ENCODE measurements around the gene NCAN. TPM values are rescaled to one million over a fixed set of nuclear protein-coding genes. Genes with fewer than 3 reads are reported as not detected.
"Not testable (repeated sequence)": the region's sequence is repeated elsewhere in the genome, so short reads cannot be mapped to it uniquely, and the experiment has no call there.

Gene NCAN
- total and polyA plus RNA-seq, 9 donors = 0.07 to 0.27 (median 0.11) TPM

DNA sequence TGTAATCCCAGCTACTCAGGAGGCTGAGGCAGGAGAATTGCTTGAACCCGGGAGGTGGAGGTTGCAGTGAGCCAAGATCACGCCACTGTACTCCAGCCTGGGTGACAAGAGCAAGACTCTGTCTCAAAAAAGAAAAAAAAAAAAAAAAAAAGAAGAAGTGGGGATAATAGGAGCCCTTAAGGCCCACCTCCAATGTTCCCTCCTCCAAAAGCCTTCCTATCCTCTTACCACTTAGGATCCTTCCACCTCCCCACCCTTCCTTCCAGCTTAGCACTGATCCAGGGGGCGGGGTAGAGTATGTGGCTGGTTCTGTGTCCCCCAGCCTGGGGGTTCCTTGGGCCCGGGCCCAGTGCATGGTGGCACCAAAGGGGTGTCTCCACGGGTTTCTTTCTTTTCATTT, 38.5 kb upstream of the NCAN start:
- Histone ChIP-seq H3K4me1 (ENCODE audit: control insufficient read depth, insufficient read depth, low read length) (peaks cover 33% of the 10 kb centered on the region), H3K36me3 (ENCODE audit: control insufficient read depth, insufficient read depth, low read length) (peaks cover 11% of the 10 kb centered on the region)
- not testable (repeated sequence) for DNase-seq; H3K27me3 ChIP-seq (ENCODE audit: control insufficient read depth, insufficient read depth, low read length); H3K4me3 ChIP-seq (ENCODE audit: low read length); H3K9me3 ChIP-seq (replicated peaks; ENCODE audit: control insufficient read depth, low read depth, low read length); H3K27ac ChIP-seq (ENCODE audit: low read length)
- WGBS (ENCODE audit: insufficient coverage) = 67% methylated on average over 1 of the region's 5 CpGs

DNA sequence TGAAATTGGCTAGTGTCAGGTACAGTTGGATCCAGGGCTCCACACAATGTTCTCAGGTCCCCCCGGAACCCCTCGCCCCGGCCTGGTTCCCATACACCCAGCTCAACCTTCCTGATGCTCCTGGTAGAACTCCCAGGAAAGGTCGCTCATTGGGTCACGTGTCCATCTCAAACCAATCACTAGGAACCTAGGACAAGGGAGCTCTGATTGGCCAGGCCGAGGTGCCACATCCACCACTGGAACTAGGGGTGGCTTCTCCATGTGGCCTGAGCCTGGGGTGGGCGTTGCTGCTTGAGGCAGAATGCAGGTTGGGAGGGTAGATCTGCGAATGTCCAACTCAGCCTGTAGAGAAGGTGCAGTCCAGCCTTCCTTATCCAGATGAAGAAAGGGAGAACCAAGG, 34.8 kb upstream of the NCAN start:
- DNase-seq = no peak
- H3K4me1 ChIP-seq (ENCODE audit: control insufficient read depth, insufficient read depth, low read length) = peaks cover 9% of the 10 kb centered on the region
- 80% methylated on average over 2 of the region's 8 CpGs for whole genome bisulfite sequencing (ENCODE audit: insufficient coverage)
- peaks cover 6% of the 10 kb centered on the region for H3K9me3 ChIP-seq (replicated peaks; ENCODE audit: control insufficient read depth, low read depth, low read length)
- H3K36me3 ChIP-seq (ENCODE audit: control insufficient read depth, insufficient read depth, low read length) = peaks cover 37% of the 10 kb centered on the region
- H3K4me3 ChIP-seq (ENCODE audit: low read length) = no peak overlapping the region
- no peak overlapping the region for H3K27ac ChIP-seq (ENCODE audit: low read length)
- H3K27me3 ChIP-seq (ENCODE audit: control insufficient read depth, insufficient read depth, low read length) = no peaks in the 10 kb centered on the region

DNA sequence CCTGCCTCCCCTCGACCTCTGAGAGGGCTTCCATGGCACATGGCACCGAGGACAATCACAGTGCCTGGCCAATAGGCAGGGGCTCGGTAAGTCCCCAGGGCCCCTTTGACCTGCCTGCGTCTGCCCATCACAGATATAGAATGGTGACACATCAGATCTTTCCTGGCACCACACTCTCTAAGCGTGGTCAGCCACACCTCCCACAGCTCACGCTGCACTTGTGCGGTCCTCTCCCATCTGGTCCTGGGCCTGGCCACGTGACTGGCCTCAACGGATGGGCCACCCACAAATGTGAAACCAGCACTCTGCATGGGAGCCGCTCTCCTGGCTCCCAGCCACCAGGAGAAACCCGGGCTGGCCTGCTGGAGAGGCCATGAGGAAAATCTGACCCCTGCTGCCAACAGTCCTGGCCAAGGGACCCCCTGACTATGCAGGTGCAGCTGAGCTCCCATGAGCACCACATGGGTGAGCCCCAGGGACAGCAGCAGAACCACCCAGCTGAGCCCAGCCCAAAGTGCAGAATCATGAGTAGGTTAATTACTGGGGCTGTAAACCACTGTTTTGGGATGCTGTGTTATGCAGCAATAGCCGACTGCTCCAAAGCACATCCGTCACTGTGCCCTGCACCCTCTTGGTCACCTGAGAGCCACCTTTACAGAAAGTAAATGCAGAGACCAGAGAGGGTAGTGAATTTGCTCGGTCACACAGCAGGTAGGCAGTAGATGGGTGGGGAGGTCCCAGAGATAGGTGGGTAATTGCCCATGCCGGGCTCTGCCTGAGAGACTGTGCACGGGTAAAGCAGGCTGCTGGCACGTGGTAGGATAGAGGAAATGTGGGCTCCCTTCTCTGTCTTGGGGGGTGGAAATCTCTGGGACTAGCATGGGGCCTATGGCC, 32.0 kb upstream of the NCAN start:
- no peak overlapping the region for H3K27ac ChIP-seq (ENCODE audit: low read length)
- H3K4me3 ChIP-seq (ENCODE audit: low read length) = no peak overlapping the region
- no peak for DNase-seq
- H3K4me1 ChIP-seq (ENCODE audit: control insufficient read depth, insufficient read depth, low read length) = peaks cover 2% of the 10 kb centered on the region
- H3K9me3 ChIP-seq (replicated peaks; ENCODE audit: control insufficient read depth, low read depth, low read length) = peaks cover 6% of the 10 kb centered on the region
- H3K36me3 ChIP-seq (ENCODE audit: control insufficient read depth, insufficient read depth, low read length) = peaks cover 43% of the 10 kb centered on the region
- H3K27me3 ChIP-seq (ENCODE audit: control insufficient read depth, insufficient read depth, low read length) = no peaks in the 10 kb centered on the region
- WGBS (ENCODE audit: insufficient coverage) = 82% methylated on average over 15 of the region's 17 CpGs

DNA sequence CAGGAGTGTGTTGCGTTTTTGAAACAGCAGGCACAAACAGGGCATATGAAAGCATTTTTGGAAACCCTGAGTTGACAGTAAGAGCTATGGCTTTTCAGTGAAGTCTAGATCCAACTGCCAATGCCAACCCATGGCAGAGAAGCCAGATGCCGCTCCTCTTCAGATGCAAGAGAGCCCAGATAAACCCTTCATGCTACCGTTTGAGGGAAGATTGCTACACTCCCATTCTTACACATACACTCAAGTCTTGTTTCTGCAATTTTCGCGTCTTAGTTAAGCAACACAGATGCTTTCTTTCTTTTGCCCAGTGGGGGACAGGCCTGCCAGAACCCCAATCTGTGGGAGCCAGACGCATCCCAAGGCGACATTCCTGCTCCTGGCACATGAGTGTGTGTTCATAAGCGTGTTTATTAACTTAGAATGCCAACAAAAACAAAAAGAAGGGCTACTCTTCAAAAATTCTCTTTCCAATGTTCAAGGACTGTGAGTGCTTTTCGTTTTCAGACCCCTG, 30.2 kb upstream of the NCAN start:
- Histone ChIP-seq H3K4me1 (ENCODE audit: control insufficient read depth, insufficient read depth, low read length) (no peaks in the 10 kb centered on the region), H3K36me3 (ENCODE audit: control insufficient read depth, insufficient read depth, low read length) (peaks cover 53% of the 10 kb centered on the region), H3K27ac (ENCODE audit: low read length) (no peak overlapping the region), H3K4me3 (ENCODE audit: low read length) (no peak overlapping the region), H3K9me3 (replicated peaks; ENCODE audit: control insufficient read depth, low read depth, low read length) (peaks cover 6% of the 10 kb centered on the region), H3K27me3 (ENCODE audit: control insufficient read depth, insufficient read depth, low read length) (no peaks in the 10 kb centered on the region)
- 93% methylated on average over 6 of the region's 9 CpGs for WGBS (ENCODE audit: insufficient coverage)
- no peak for DNase-seq

DNA sequence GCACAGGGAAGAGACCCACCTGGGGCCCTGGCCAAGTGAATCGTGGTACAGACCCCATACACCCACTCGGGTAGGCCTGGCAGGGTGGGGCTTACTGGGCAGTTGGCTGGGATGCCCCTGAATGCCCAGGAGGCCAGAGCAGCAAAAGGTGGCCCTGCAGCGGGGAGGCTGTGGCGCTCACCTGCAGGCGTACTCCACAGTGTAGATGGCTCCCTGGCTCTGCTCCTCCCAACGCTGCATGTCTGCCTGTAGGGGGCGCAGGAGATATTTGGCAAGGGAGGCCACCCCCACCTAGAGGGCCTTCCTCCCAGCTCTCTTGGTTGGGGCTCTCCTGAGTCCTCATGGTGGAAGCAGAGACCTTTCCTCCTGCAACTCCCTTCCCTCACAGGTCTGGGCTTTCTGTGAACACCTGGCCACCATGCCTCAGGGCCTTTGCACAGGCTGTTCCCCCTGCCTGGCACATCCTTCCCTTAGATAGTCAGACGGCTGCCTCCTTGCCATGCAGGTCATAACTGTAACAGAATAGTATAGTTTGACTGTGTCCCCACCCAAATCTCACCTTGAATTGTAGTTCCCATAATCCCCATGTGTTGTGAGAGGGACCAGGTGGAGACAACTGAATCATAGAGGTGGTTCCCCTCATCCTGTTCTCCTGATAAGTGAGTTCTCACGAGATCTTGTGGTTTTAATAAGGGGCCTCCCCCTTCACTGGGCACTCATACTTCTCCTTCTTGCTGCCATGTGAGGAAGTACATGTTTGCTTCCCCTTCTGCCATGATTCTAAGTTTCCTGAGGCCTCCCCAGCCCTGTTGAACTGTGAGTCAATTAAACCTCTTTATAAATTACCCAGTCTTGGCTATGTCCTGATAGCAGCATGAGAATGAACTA, 25.7 kb upstream of the NCAN start:
- DNase-seq = no peak
- H3K4me1 ChIP-seq (ENCODE audit: control insufficient read depth, insufficient read depth, low read length) = peaks cover 11% of the 10 kb centered on the region
- peaks cover 30% of the 10 kb centered on the region for H3K36me3 ChIP-seq (ENCODE audit: control insufficient read depth, insufficient read depth, low read length)
- H3K9me3 ChIP-seq (replicated peaks; ENCODE audit: control insufficient read depth, low read depth, low read length) = no peaks in the 10 kb centered on the region
- H3K4me3 ChIP-seq (ENCODE audit: low read length) = no peak overlapping the region
- no peak overlapping the region for H3K27ac ChIP-seq (ENCODE audit: low read length)
- 73% methylated on average over 5 of the region's 9 CpGs for WGBS (ENCODE audit: insufficient coverage)
- H3K27me3 ChIP-seq (ENCODE audit: control insufficient read depth, insufficient read depth, low read length) = no peaks in the 10 kb centered on the region

DNA sequence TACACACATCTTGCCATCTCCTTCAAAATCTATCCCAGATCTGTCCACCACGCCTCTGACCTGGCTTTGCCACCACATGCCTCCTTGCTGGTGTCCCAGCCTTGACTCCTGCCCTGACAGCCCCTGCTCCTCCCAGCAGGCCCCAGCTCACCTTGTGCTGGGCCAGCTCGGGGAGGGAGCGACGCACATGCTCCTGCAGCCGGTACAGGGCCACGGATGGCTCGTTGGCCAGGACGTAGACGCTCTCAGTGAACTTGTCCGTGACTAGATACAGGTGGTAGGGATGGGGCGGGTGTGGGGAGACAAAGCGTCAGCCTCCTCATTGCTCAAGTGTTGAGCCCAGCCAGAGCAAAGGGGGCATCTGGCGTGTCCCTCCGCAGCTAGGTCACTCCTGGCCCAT, 25.0 kb upstream of the NCAN start:
- no peak overlapping the region for H3K27ac ChIP-seq (ENCODE audit: low read length)
- peaks cover 15% of the 10 kb centered on the region for H3K4me1 ChIP-seq (ENCODE audit: control insufficient read depth, insufficient read depth, low read length)
- no peak for DNase-seq
- peaks cover 23% of the 10 kb centered on the region for H3K36me3 ChIP-seq (ENCODE audit: control insufficient read depth, insufficient read depth, low read length)
- H3K27me3 ChIP-seq (ENCODE audit: control insufficient read depth, insufficient read depth, low read length) = no peaks in the 10 kb centered on the region
- WGBS (ENCODE audit: insufficient coverage) = 89% methylated on average over 12 of the region's 14 CpGs
- H3K4me3 ChIP-seq (ENCODE audit: low read length) = no peak overlapping the region
- H3K9me3 ChIP-seq (replicated peaks; ENCODE audit: control insufficient read depth, low read depth, low read length) = no peaks in the 10 kb centered on the region

DNA sequence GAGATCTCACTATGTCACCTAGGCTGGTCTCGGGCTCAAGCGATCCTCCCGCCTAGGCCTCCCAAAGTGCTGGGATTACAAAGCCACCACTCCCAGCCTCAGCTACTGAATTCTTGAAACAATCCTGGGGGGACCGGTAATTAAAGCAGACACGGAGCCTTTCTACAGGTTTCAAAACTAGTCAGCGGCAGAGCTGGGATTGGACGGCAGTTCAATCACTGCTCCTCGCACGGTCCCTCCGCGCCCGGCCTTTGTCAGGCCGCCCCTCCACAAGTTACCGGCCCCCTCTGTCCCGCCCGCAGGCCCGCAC, 20.0 kb upstream of the NCAN start:
- Histone ChIP-seq H3K27ac (ENCODE audit: low read length) (peak overlapping the region; percentile 100), H3K36me3 (ENCODE audit: control insufficient read depth, insufficient read depth, low read length) (peaks cover 19% of the 10 kb centered on the region), H3K4me1 (ENCODE audit: control insufficient read depth, insufficient read depth, low read length) (peaks cover 25% of the 10 kb centered on the region), H3K9me3 (replicated peaks; ENCODE audit: control insufficient read depth, low read depth, low read length) (no peaks in the 10 kb centered on the region), H3K4me3 (ENCODE audit: low read length) (peak overlapping the region; percentile 86), H3K27me3 (ENCODE audit: control insufficient read depth, insufficient read depth, low read length) (no peaks in the 10 kb centered on the region)
- DNase-seq = no peak
- 0% methylated on average over 17 of the region's 17 CpGs for WGBS (ENCODE audit: insufficient coverage)

DNA sequence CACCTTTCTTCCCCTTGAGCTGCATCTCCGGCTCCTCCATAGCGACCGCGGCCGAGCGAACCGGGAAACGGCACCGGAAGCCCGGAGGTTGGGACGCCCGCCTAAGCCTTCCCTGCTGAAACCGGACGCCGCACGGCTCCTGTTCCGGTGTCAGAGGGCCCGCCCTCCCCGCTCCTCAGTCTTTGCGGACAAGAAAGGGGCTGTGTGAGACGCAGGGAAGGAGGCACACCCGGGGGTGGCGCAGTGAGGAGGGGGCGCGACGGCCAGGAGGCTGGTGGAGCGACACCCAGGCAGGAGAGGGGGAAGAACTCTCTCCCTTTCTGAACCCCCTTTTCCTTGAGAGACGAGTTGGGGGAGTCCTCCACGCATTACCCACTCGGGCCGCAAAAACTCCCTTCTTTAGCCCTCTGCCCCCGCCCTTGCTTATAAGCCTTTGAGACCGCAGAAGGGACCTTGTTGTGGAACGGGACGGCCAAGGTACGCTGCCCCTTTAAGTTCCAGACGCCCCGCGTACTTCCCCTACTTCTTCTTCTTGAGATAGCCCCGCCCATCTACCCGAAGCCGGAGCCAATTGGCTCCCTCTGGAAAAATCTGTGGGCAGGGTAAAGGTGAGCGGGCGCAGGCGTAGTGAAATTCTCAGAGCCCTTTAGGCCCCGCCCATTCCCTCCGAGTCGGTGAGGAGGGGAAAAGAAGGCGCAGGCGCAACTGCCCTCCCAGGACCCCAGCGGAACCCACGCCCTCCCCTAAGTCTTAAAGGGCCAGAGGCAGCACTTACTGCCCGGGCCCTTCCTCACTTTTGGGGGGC, 19.5 kb upstream of the NCAN start, which contains the start of the genes BORCS8 and RFXANK:
Gene BORCS8, minus strand, starts transcription at position 75 of the 805 bp plus-strand sequence. Its CDS starts 35 bp downstream, at position 40.
Gene RFXANK, plus strand, starts transcription at position 181 of the 805 bp plus-strand sequence. CDS start 1,689 bp downstream, outside the sequence.
- peak; percentile 100 for DNase-seq
- under 1% methylated on average over 25 of the region's 53 CpGs for WGBS (ENCODE audit: insufficient coverage)
- Histone ChIP-seq H3K27me3 (ENCODE audit: control insufficient read depth, insufficient read depth, low read length) (no peaks in the 10 kb centered on the region), H3K27ac (ENCODE audit: low read length) (peak within 1 kb of the TSS; percentile 100), H3K4me3 (ENCODE audit: low read length) (peak within 1 kb of the TSS; percentile 90), H3K36me3 (ENCODE audit: control insufficient read depth, insufficient read depth, low read length) (peaks cover 22% of the 10 kb centered on the region), H3K4me1 (ENCODE audit: control insufficient read depth, insufficient read depth, low read length) (peaks cover 25% of the 10 kb centered on the region), H3K9me3 (replicated peaks; ENCODE audit: control insufficient read depth, low read depth, low read length) (no peaks in the 10 kb centered on the region)

DNA sequence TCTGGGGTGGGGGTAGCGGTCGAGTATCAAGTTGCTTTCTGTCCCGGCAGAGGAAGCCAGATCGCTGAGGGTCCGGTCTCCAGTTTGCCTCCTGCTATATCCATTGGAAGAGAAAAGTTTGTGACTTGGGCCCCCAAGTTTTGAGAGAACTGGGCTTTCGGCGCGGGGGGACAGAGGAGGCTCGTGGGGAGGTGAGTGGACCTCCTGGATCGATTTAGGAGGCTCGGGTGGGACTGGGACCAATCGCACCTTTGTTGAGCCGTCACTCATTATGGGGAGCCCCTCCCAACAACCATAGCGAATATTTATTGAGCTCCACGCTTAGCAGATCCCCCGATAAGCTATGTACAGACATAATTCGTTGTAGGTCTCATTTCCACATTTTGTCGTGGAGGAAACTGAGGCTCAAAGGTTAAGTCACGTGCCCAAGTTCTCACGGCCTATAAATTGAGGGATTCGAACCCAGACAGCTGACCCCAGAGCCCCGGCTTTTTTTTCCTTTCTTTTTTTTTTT, 18.8 kb upstream of the NCAN start:
- Histone ChIP-seq H3K9me3 (replicated peaks; ENCODE audit: control insufficient read depth, low read depth, low read length) (no peaks in the 10 kb centered on the region), H3K27me3 (ENCODE audit: control insufficient read depth, insufficient read depth, low read length) (no peaks in the 10 kb centered on the region), H3K4me1 (ENCODE audit: control insufficient read depth, insufficient read depth, low read length) (peaks cover 25% of the 10 kb centered on the region), H3K27ac (ENCODE audit: low read length) (peak overlapping the region; percentile 85), H3K36me3 (ENCODE audit: control insufficient read depth, insufficient read depth, low read length) (peaks cover 26% of the 10 kb centered on the region), H3K4me3 (ENCODE audit: low read length) (peak overlapping the region; percentile 90)
- DNase-seq = no peak
- WGBS (ENCODE audit: insufficient coverage) = 0% methylated on average over 14 of the region's 22 CpGs
